NB4 (cell line): ENCODE data around the gene ZSCAN10.

ENCODE experiments used
- POLR2A ChIP-seq: IDR thresholded peaks from 2 replicates; pipeline ENCODE4 v1.6.1; 2011; ENCODE audit warnings: mild to moderate bottlenecking; ENCODE audit not compliant: insufficient read length; ENCODE audit errors: extremely low read depth
- TF ChIP-seq, protein P1 (sequence below): IDR thresholded peaks from one replicate; pipeline ENCODE4 v1.5.1; 2012; ENCODE audit warnings: low read depth, low read length
- TF ChIP-seq, protein P2 (sequence below): IDR thresholded peaks from 2 replicates; pipeline ENCODE4 v1.6.1; 2011; ENCODE audit warnings: low read depth, low read length

DNA sequence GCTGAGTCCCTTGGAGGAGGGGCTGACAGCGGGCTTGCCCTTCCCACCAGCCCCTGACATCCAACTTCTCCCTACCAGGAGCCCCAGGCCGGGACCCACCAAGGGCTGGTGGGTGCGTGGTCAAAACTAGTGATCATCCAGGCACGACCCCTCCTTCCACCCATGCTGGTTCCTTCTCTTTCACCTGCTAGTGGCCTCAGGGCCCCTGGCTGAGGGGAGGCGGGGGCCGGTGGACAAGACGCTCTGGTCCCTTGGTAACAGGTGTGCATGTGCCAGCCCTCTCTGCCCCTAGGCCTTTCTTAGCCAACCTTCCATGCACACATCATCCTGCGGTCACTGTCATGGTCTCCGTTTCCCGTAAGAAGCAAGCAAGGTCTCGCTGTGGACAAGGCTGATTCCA is 44.1 kb upstream of the ZSCAN10 start:
- TF ChIP-seq POLR2A: no peak
- TF ChIP-seq, protein P1, sequence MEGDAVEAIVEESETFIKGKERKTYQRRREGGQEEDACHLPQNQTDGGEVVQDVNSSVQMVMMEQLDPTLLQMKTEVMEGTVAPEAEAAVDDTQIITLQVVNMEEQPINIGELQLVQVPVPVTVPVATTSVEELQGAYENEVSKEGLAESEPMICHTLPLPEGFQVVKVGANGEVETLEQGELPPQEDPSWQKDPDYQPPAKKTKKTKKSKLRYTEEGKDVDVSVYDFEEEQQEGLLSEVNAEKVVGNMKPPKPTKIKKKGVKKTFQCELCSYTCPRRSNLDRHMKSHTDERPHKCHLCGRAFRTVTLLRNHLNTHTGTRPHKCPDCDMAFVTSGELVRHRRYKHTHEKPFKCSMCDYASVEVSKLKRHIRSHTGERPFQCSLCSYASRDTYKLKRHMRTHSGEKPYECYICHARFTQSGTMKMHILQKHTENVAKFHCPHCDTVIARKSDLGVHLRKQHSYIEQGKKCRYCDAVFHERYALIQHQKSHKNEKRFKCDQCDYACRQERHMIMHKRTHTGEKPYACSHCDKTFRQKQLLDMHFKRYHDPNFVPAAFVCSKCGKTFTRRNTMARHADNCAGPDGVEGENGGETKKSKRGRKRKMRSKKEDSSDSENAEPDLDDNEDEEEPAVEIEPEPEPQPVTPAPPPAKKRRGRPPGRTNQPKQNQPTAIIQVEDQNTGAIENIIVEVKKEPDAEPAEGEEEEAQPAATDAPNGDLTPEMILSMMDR: no peak
- TF ChIP-seq, protein P2, sequence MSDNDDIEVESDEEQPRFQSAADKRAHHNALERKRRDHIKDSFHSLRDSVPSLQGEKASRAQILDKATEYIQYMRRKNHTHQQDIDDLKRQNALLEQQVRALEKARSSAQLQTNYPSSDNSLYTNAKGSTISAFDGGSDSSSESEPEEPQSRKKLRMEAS: no peak
